Cardiac muscle cell (in vitro differentiated cells and primary cell): ENCODE measurements around the gene TBC1D9. TPM values are rescaled to one million over a fixed set of nuclear protein-coding genes. Genes with fewer than 3 reads are reported as not detected.

Source experiments
- DNase-seq, 2 donors: peaks; one replicate each; pipeline versions ENCODE4 v3.0.0 to v3.0.0-alpha.2; 2010 to 2017; ENCODE audit warnings: low read depth in 1 of 2, low spot score in 1 of 2
- H3K27ac ChIP-seq: fragments of 200-600 bp; sonication (generic); 2 replicates; pipeline ENCODE4 v1.5.1; 2016
- H3K27me3 ChIP-seq: fragments of 200-600 bp; sonication (generic); 2 replicates; pipeline ENCODE4 v1.6.0; 2016; ENCODE audit warnings: control low read depth
- H3K36me3 ChIP-seq: fragments of 200-600 bp; sonication (generic); 2 replicates; pipeline ENCODE4 v1.5.1; 2016; ENCODE audit warnings: control low read depth
- H3K4me1 ChIP-seq: fragments of 200-600 bp; sonication (generic); 2 replicates; pipeline ENCODE4 v1.8.1; 2017; ENCODE audit warnings: low read depth, mild to moderate bottlenecking, mixed run types
- H3K4me3 ChIP-seq: fragments of 200-600 bp; sonication (generic); 2 replicates; pipeline ENCODE4 v1.5.1; 2016; ENCODE audit warnings: mild to moderate bottlenecking
- H3K9me3 ChIP-seq: fragments of 200-600 bp; sonication (generic); 2 replicates; pipeline ENCODE4 v1.5.1; 2017; ENCODE audit warnings: low read depth, mild to moderate bottlenecking, control low read depth
- CTCF ChIP-seq: IDR thresholded peaks from 2 replicates; pipeline ENCODE4 v1.5.1; 2012; ENCODE audit warnings: low read depth, mild to moderate bottlenecking, low read length
- polyA plus RNA-seq: library from polyadenylated mRNA; unstranded; fragments of >200 nt; fragmentation: Nextera tagmentation; extraction: Ambion mirVana; gene quantifications from 2 replicates; pipeline ENCODE4 v1.2.1, GENCODE V29; 2016
- total RNA-seq: library from RNA; depleted of rRNA; stranded (reverse); fragments of >200 nt; gene quantifications from 2 replicates; pipeline ENCODE4 v1.2.3, GENCODE V29; 2016

TBC1D9 gene
- total and polyA plus RNA-seq, 2 experiments from 2014 or later = 3.4 to 5.2 TPM

GRCh38 chr4:140711910-140712309 is 44.3 kb downstream of the TBC1D9 start:
- no peak for TF ChIP-seq CTCF

GRCh38 chr4:140710908-140711622 is 45.1 kb downstream of the TBC1D9 start:
- Histone ChIP-seq H3K4me1 (peaks cover 9% of the 10 kb centered on the region), H3K9me3 (no peaks in the 10 kb centered on the region), H3K36me3 (no peaks in the 10 kb centered on the region), H3K27me3 (no peaks in the 10 kb centered on the region), H3K27ac (peak overlapping the region; percentile 41), H3K4me3 (no peak overlapping the region)
- no peak for TF ChIP-seq CTCF
- DNase-seq = no peak

More at GRCh38 chr4:140711910-140712309, 44.3 kb downstream of the TBC1D9 start:
- DNase-seq = peak in 1 of 2 donors; percentile 61
- Histone ChIP-seq H3K4me3 (no peak overlapping the region), H3K27me3 (no peaks in the 10 kb centered on the region), H3K36me3 (no peaks in the 10 kb centered on the region), H3K27ac (no peak overlapping the region), H3K4me1 (peaks cover 9% of the 10 kb centered on the region), H3K9me3 (no peaks in the 10 kb centered on the region)

DNA sequence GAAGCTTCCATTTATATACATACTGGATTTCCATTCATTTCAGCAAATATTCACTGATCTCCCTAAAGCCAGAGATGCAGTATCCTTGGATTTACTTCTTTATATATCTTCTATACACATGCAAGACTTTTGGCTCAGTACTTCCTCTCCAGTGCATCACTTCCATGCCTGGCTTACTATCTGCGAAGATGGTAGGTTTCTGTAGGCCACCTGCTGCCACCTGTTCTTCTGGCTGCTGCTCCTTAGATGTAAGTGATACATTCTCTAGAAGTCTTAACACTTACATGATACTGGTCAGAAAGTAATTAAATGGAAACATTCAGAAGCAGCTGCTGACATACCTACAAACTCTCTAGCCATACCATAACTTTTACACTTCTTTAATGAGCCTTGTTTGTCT is 48.9 kb downstream of the TBC1D9 start:
- Histone ChIP-seq H3K4me1 (peaks cover 9% of the 10 kb centered on the region), H3K27me3 (no peaks in the 10 kb centered on the region), H3K9me3 (no peaks in the 10 kb centered on the region), H3K27ac (no peak overlapping the region), H3K4me3 (no peak overlapping the region), H3K36me3 (no peaks in the 10 kb centered on the region)
- DNase-seq = no peak
- TF ChIP-seq CTCF = no peak

DNA sequence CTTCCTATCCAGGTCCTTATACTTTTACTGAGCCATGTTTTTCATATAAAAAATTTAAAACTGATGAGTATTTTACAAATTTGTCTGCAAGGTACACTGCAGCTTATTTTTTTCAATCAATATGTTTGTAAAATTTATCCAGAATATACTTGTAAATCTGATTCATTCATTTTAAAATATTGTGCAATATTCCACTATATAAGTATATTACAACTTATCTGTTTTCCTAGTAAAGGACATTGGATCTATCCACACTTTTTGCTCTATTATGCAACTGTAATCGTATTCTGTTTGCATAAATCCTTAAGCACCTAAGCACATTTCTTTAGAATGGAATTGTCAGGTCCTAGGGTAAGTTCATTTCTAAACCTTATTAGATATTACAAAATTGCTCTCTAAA is 49.5 kb downstream of the TBC1D9 start:
- Histone ChIP-seq H3K36me3 (no peaks in the 10 kb centered on the region), H3K27me3 (no peaks in the 10 kb centered on the region), H3K4me1 (peaks cover 5% of the 10 kb centered on the region), H3K9me3 (no peaks in the 10 kb centered on the region), H3K27ac (no peak overlapping the region), H3K4me3 (no peak overlapping the region)
- TF ChIP-seq CTCF = no peak
- DNase-seq = no peak

DNA sequence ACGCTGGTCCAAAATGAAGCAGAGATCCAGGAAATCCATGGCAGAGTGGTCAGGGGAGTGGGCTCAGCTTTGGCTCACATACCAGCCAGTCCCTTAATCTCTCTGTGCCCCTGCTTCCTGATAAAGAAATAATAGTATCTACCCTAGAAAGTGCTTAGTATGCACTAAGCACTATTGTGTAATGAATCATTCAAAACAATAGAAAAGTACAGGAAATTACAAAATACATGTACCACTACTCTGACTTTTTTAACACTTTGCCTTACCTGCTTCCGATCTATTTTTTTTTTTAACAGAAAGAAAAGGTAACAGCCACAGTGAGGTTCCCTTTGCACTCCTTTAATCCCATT is 49.9 kb downstream of the TBC1D9 start:
- Histone ChIP-seq H3K9me3 (no peaks in the 10 kb centered on the region), H3K4me3 (no peak overlapping the region), H3K27me3 (no peaks in the 10 kb centered on the region), H3K36me3 (no peaks in the 10 kb centered on the region), H3K4me1 (peaks cover 3% of the 10 kb centered on the region), H3K27ac (no peak overlapping the region)
- DNase-seq = no peak
- TF ChIP-seq CTCF = no peak
